Endothelial cell of umbilical vein (primary cell): ENCODE measurements around the gene PLXNA1. TPM values are rescaled to one million over a fixed set of nuclear protein-coding genes. Genes with fewer than 3 reads are reported as not detected.

Source experiments
- BruUV-seq: library from RNA; stranded (reverse); fragments of 400-500 nt; replicated peaks from 2 replicates; lab custom pipeline; 2021; lab: Mats Ljungman, UMichigan
- CTCF ChIA-PET: fragments of 300-600, 350-600 bp; sonication (Branson Sonifier 250); formaldehyde crosslinking; loops from one replicate; lab custom pipeline; 2021; ENCODE audit warnings: antibody characterized with exemption, inconsistent platforms; lab: Charles Lee
- POLR2A ChIA-PET: fragments of 300-600, 350-600 bp; sonication (Branson Sonifier 250); formaldehyde crosslinking; loops from one replicate; lab custom pipeline; 2021; ENCODE audit warnings: antibody characterized with exemption, inconsistent platforms; lab: Charles Lee
- DNase-seq: peaks from one replicate; pipeline ENCODE4 v3.0.0-alpha.2; 2011; ENCODE audit warnings: low read depth, low spot score
- FAIRE-seq: peaks from 2 replicates; lab custom pipeline; 2011; peaks lifted over from hg19 to GRCh38; lab: Jason Lieb, UNC
- H2AFZ ChIP-seq: 2 replicates; pipeline ENCODE4 v1.6.0; 2012; ENCODE audit warnings: low read depth, low read length, control low read depth, inconsistent platforms
- H3K27ac ChIP-seq: 2 replicates; pipeline ENCODE4 v1.5.1; 2011; ENCODE audit warnings: low read depth, mild to moderate bottlenecking, control low read depth, low read length, moderate library complexity; ENCODE audit not compliant: insufficient read depth
- H3K27me3 ChIP-seq, 2 experiments: 2 replicates each; pipeline versions ENCODE4 v1.6.0 to v1.6.1; 2011; ENCODE audit warnings: low read length in 2 of 2, mixed read lengths in 1 of 2; ENCODE audit not compliant: control insufficient read depth in 2 of 2, insufficient read depth in 2 of 2
- H3K36me3 ChIP-seq, 2 experiments: 2 replicates in 1 of 2; 3 replicates in 1 of 2; pipeline ENCODE4 v1.5.1; 2011; ENCODE audit warnings: low read length in 2 of 2, mild to moderate bottlenecking in 1 of 2, moderate library complexity in 1 of 2; ENCODE audit not compliant: control insufficient read depth in 2 of 2, insufficient read depth in 2 of 2; ENCODE audit errors: extremely low read depth in 1 of 2
- H3K4me1 ChIP-seq: 3 replicates; pipeline ENCODE4 v1.5.1; 2011; ENCODE audit warnings: mild to moderate bottlenecking, low read length; ENCODE audit not compliant: control insufficient read depth, insufficient read depth; ENCODE audit errors: extremely low read depth
- H3K4me2 ChIP-seq: 2 replicates; pipeline ENCODE4 v1.6.1; 2011; ENCODE audit warnings: low read length, control low read depth, mixed read lengths; ENCODE audit not compliant: insufficient read depth
- H3K4me3 ChIP-seq, 3 experiments: fragments of 200-600 bp in 1 of 3; sonication (generic), shearing (Covaris generic) in 1 of 3; replicated peaks in 1 of 3; 2 replicates each; pipeline ENCODE4 v1.5.1; 2011 to 2016; ENCODE audit warnings: control low read depth in 3 of 3, low read length in 3 of 3, mild to moderate bottlenecking in 2 of 3, inconsistent platforms in 1 of 3, low read depth in 1 of 3, moderate library complexity in 1 of 3; ENCODE audit not compliant: insufficient read depth in 1 of 3
- H3K79me2 ChIP-seq: 2 replicates; pipeline ENCODE4 v1.6.0; 2012; ENCODE audit warnings: low read length, inconsistent platforms; ENCODE audit not compliant: control insufficient read depth, insufficient read depth
- H3K9ac ChIP-seq: replicated peaks from 2 replicates; pipeline ENCODE3; 2011; ENCODE audit warnings: low read length, control low read depth; ENCODE audit not compliant: insufficient read depth; ENCODE audit errors: extremely low read depth
- H3K9me1 ChIP-seq: replicated peaks from 3 replicates; pipeline ENCODE4 v1.6.0; 2011; ENCODE audit warnings: mild to moderate bottlenecking, low read length; ENCODE audit not compliant: control insufficient read depth, insufficient read depth; ENCODE audit errors: extremely low read depth
- H3K9me3 ChIP-seq: replicated peaks from 2 replicates; pipeline ENCODE4 v1.5.1; 2012; ENCODE audit warnings: low read length, inconsistent platforms; ENCODE audit not compliant: control insufficient read depth, insufficient read depth
- H4K20me1 ChIP-seq: replicated peaks from 2 replicates; pipeline ENCODE3; 2011; ENCODE audit warnings: mild to moderate bottlenecking, low read length; ENCODE audit not compliant: control insufficient read depth, insufficient read depth; ENCODE audit errors: extremely low read depth
- CTCF ChIP-seq, 2 donors: IDR thresholded peaks; 1 replicate in 1 of 2; 2 replicates in 1 of 2; pipeline ENCODE4 v1.5.1; 2011; ENCODE audit warnings: low read length in 2 of 2, mild to moderate bottlenecking in 2 of 2, moderate library complexity in 2 of 2, control low read depth in 1 of 2, inconsistent platforms in 1 of 2, low read depth in 1 of 2; ENCODE audit not compliant: insufficient read depth in 1 of 2; ENCODE audit errors: extremely low read depth in 1 of 2
- EZH2 ChIP-seq: IDR thresholded peaks from 2 replicates; pipeline ENCODE4 v1.6.1; 2012; ENCODE audit warnings: borderline replicate concordance, low read depth, mild to moderate bottlenecking, moderate library complexity, low read length, inconsistent platforms; ENCODE audit not compliant: severe bottlenecking
- FOS ChIP-seq: IDR thresholded peaks from 2 replicates; pipeline ENCODE4 v1.6.1; 2011; ENCODE audit warnings: mild to moderate bottlenecking, low read length, moderate library complexity, borderline replicate concordance; ENCODE audit not compliant: insufficient read depth
- GATA2 ChIP-seq: IDR thresholded peaks from 2 replicates; pipeline ENCODE4 v1.7.0; 2011; ENCODE audit warnings: low read depth, mild to moderate bottlenecking, moderate library complexity, mixed read lengths, low read length; ENCODE audit not compliant: insufficient read length, insufficient read depth
- JUN ChIP-seq: IDR thresholded peaks from 2 replicates; pipeline ENCODE4 v1.6.1; 2011; ENCODE audit warnings: borderline replicate concordance, low read depth; ENCODE audit not compliant: insufficient read length, insufficient read depth
- MAX ChIP-seq: IDR thresholded peaks from 2 replicates; pipeline ENCODE4 v1.6.1; 2011; ENCODE audit not compliant: insufficient read depth, insufficient read length
- MYC ChIP-seq: IDR thresholded peaks from one replicate; pipeline ENCODE4 v1.6.1; 2011; ENCODE audit warnings: mild to moderate bottlenecking, low read depth, low read length
- POLR2A ChIP-seq: IDR thresholded peaks from 2 replicates; pipeline ENCODE4 v1.6.1; 2012; ENCODE audit warnings: low read depth, mild to moderate bottlenecking, control low read depth, low read length
- POLR2AphosphoS5 ChIP-seq: IDR thresholded peaks from 2 replicates; pipeline ENCODE4 v1.6.1; 2012; ENCODE audit warnings: low read depth, mild to moderate bottlenecking, control low read depth, low read length, moderate library complexity; ENCODE audit not compliant: insufficient read depth
- dilution Hi-C: fragments of 300-500 bp; cut with MboI; formaldehyde crosslinking; loops from one replicate; pipeline ENCODE4 v1.15.0; 2019; ENCODE audit warnings: low sequenced_read_pairs; ENCODE audit not compliant: extremely low pct_ligation_motif_present
- intact Hi-C: fragments of 100-400 bp; cut with micrococcal nuclease; formaldehyde crosslinking; loops from one replicate; pipeline ENCODE4 v1.10.0; 2022
- polyA plus RNA-seq, 4 experiments: library from polyadenylated mRNA; depleted of rRNA in 3 of 4; stranded (reverse) in 3 of 4; unstranded in 1 of 4; fragments of >200 nt; gene quantifications; 2 replicates each; pipeline versions ENCODE4 v1.2.1 to v1.2.3, GENCODE V29; 2011 to 2012; ENCODE audit warnings: missing spikeins in 1 of 4
- total RNA-seq: library from RNA; stranded (reverse); gene quantifications from 2 replicates; pipeline ENCODE4 v1.2.3, GENCODE V29; 2021

Gene PLXNA1
- total and polyA plus RNA-seq, 2 donors (not counting 3 experiments of a cell fraction or from before 2014, with no cell fraction given): 14.1 to 18.4 TPM

GRCh38 chr3:126957776-126958637, 24.9 kb upstream of the PLXNA1 start:
- no peak for TF ChIP-seq FOS
- no peak for TF ChIP-seq CTCF (IDR thresholded peaks at IDR 0.05; ENCODE audit: extremely low read depth in 1 of 2, insufficient read depth in 1 of 2, low read depth in 1 of 2, low read length in 2 of 2)
- no peak for TF ChIP-seq POLR2AphosphoS5
- TF ChIP-seq MYC: no peak
- no peak for TF ChIP-seq GATA2
- TF ChIP-seq MAX: no peak
- no peak for TF ChIP-seq EZH2
- TF ChIP-seq JUN: no peak
- no peak for TF ChIP-seq POLR2A
- Histone ChIP-seq H3K9me1 (no peaks in the 10 kb centered on the region), H3K79me2 (no peaks in the 10 kb centered on the region), H3K27me3 (no peaks in the 10 kb centered on the region), H3K36me3 (no peaks in the 10 kb centered on the region), H3K4me1 (peaks cover 4% of the 10 kb centered on the region), H3K4me3 (no peak overlapping the region), H3K9me3 (no peaks in the 10 kb centered on the region), H3K27ac (no peak overlapping the region), H3K4me2 (no peak overlapping the region), H2AFZ (no peak overlapping the region), H3K9ac (no peak overlapping the region), H4K20me1 (no peaks in the 10 kb centered on the region)
- ChIA-PET CTCF (no interaction called here), POLR2A (no interaction called here)
- intact Hi-C loops: no loop called here
- FAIRE-seq: no peak
- no TSS peak for BruUV-seq
- dilution Hi-C loops: no loop called here
- DNase-seq: no peak
